ENCODE data around the gene PTGER3.

DNA sequence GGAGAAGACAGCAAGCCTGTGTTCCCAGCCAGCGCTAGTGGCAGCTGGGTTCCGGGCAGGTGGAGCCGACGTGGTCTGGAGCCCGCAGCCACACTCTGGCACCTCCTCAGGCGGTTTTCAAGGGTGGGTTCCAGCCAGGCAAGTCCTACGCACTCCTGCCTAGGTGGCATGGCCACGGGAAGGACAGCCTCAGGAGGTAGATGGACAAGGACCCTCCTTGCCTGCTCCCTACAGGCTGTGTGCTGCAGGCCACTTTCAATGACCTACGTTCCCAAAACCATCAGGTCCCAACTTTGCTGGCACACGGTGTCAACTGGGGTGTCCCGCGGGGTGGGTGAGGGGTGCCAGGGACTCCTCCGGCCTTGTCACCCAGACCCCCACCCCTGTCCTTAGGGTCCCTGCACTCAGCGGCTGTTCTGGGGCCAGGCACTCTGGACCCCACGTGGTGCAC lies 6.7 kb upstream of the PTGER3 start:
- TF ChIP-seq CTCF (conservative IDR thresholded peaks at IDR 0.05; ENCODE audit: low read depth, low read length) (no peak), BHLHE40 (IDR thresholded peaks at IDR 0.05; ENCODE audit: low read depth, low read length) (no peak), CHD1 (IDR thresholded peaks at IDR 0.05; ENCODE audit: low read depth, low read length) (no peak), RAD21 (IDR thresholded peaks at IDR 0.05; ENCODE audit: low read length) (no peak)
